GM21717 (cell line): ENCODE results near the gene ARMH3.

ENCODE experiments used
- ATAC-seq: cut with Tn5 transposase; IDR thresholded peaks from one replicate; pipeline ENCODE4 v1.9.1; 2021; ENCODE audit warnings: mild to moderate bottlenecking, moderate library complexity; ENCODE audit not compliant: unreplicated experiment

The ARMH3 gene

DNA sequence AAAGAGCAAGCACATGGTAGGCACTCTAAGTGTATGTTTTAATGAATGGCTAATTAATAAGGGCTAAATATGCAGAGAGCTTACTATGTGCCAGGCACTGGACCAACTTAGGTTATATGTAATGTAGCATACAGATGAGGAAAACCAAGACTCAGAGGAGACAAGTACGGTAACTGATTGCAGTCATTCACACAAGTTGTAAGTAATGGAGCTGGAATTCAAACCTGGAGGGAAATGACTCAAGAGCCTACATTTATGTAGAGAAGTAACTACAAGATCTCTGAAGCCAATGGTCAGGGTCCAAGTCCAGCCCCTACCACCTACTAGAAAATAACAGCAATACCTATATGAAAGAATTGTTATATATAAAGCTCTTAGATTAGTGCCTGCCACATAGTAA, 115.1 kb downstream of the ARMH3 start:
- no peak for ATAC-seq

DNA sequence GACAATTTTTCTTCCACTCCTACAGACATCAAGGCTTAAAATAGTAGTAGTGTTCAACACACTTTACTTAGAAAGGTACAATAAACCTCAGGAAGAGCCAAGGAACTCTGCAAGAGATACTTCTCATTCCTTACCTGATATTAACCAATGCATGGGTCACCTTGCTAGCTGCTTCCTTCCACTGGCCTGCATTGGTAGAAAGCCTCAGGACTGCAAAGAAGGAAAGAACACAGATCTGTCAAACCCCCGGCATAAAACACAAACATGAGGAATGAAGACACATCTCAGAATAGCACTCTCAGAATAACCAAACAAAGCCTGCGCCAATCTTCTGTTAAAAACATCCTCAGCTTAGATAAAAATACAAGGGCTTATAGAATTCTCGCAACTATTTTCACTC, 116.2 kb downstream of the ARMH3 start:
- no peak for ATAC-seq

DNA sequence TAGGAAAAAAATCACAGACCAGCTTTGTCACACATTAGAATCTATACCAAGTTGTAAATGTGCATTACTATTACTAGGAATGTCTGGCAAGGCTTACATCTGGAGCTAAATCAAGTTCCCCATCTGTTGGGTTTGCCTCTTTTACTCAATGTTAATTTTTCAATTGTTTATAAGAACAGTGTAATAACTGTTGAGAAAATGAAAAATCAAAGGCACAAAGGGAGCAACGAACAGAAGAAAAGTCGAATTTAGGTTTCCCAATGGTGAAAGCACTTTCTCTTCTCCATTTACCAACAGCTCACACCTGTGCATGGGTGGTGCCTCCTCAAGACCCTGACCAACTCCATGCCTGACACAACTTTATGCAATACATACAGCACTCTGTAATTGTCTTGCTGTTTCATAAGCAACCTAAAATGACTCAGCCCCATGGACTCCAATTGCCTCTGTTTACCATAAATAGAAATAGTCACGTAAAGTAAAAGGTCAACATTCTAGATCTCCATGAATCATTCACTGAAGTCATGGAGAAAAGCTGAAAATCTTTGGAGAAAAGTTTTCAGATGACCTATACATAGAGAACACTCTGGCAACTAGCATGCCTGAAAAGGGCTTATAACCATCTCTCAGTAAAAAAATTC, 116.8 kb downstream of the ARMH3 start:
- ATAC-seq, result no peak

DNA sequence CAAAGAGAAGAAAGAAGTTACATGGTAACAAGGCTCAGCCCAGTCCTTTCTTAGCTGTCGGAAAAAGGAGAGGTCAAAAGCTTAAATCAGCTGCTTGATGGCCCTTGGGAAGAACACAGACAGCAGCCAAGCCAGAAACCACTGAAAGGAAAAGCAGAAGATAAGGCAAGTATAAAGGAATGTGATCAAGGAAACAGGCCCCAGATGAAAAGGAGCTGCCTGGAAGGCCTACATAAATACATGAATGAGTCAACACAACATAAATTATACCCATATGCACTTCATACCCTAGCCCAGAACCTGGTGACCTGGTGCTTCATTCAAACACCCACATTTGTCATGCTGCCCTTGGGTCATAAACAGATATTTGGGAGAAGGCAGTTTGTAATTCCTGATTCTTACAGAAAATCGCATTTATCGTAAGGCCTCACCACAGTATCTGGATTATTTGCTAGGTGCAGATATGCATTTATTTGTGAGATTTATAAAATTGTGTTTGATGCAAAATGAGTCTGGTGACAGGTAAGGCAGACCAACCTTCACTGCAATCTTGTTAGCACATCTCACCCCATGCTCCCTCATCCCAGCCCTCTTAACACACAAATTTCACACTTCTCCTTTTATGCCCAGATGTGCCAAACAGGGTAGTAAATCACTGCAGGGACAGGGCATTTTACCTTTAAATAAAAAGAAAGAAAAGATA, 117.5 kb downstream of the ARMH3 start:
- no peak for ATAC-seq

DNA sequence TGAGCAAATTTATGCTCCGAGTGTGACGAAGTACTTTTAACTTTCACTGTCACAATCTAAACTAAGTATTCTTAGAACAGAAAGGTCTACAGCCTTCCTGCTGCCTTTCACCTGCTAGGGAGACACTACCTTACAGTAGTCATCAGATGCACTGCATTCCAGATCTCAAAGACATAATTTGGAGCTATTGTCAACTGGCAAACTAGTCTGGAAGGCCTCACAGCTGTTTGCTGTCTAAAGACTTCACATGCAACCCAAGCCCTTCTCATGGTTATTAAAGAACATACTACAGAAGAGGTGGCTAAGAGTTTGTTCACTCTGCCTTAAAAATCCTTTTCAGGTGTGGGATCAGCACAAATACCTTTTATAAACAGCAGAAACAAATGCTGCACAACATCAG, 120.5 kb downstream of the ARMH3 start:
- ATAC-seq, result no peak

DNA sequence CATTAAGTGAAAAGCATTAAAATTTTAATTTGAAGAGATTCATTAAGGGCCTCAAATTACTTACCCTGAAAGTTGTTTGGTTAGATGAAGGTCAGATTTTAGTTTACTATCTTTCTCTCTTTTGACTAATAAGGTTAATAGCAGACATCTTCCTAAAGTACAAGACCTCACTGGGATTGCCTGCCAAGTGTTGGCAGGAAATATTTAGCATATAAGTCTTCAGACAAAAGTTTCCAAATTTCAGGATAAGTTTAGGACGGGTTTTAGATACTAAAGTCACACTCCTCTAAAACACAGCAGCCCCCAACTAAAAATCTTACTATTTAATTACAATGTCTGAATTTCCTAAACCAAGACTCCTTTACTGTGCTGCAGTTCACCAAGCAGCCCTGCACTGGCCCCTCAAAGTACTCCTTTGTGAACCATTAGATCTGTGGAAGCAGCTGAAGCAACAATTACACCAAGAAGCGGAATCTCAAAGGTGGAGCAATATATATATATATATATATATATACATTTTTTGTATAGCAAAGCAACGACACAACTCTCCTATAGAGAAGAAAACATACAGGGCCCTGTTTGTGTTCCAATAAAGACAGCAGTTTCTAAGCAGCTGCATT, 121.2 kb downstream of the ARMH3 start:
- ATAC-seq, result no peak

DNA sequence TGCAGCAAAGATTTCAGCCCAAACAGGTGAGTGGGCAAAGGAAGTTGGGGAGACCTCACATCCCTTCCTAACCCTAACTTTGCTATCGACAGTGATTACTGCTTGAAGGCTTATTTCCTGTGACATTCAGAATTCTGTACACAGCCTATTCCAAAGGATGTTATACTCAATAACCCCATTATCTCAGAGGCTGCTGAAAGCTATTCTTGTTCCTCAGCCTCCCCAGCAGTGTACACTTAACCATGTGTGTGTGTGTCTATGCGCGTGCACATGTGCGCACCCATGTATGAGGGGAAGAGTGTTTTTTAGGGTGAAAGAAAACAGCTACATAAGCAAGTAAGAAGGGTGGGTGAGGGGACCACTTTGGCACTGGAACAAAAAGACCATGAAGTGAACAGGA, 122.0 kb downstream of the ARMH3 start:
- no peak for ATAC-seq

DNA sequence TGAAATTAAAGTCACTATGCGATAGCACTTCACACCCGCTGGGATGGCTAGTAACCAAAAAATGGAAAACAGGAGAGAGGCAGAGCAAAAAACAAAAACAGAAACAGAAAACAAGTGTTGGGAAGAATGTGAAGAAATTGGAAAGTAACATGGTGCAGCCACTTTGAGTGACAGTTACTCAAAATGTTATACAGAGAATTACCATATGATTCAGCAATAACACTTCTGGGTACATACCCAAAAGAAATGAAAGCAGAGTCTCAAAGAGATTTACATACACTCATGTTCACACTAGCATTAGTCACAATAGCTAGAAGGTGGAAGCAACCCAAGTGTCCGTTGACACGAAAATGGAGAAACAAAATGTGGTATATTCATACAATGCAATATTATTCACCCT, 123.8 kb downstream of the ARMH3 start:
- ATAC-seq, result no peak

DNA sequence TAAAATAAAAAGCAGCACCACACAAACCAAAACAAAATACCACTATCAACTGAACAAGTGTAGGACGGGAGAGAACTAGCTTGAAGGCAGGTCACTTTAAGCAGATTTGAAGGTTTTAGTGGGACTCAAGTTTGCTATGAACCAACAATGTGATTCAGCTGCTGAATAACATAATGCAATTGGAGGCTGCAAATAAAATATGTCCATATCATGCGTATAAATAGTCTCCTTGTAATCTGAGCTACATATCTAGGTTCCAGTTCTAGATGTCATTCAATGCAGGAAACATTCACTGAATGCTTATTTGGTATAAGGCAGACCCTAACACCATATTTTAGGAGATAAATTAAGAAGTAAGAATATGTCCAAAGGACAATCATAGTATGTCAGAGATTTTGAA, 130.9 kb downstream of the ARMH3 start:
- ATAC-seq, result no peak

DNA sequence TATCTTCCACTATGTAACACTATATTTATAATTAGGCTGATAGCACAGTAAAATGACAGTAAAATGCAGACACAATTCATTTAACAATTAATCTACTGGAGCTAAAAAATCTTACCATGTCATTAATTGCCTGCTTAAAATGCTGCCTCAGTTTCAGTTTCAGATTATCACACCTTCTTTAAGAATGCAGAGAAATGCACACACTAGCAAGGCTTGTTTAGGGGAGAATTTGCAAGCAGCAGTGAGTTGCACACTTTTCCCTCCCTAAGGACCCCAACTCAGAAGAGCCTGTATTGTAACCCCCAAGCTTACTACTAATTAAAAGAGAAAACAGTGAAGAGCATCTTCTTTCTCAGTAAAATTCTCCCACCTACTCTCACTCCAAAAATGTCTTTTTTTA, 132.7 kb downstream of the ARMH3 start:
- no peak for ATAC-seq

DNA sequence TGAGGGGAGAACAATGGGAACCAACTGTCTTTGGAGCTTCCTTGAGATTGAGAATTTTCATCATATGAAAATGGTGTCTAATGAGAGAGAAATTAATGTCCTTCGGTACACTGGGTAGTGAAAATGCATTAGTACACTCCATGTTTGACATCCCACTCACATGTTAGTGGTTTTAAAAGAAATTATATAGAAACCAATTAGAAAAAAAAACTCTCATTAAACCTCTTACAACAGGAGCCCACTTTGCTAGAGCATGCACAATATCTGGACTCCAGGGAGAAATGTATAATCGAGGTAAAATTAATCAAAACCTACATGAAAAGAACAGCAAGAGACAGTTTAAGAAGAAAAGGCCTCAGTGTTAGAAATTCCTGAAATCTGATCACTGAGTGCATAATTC, 133.1 kb downstream of the ARMH3 start:
- ATAC-seq, result no peak

DNA sequence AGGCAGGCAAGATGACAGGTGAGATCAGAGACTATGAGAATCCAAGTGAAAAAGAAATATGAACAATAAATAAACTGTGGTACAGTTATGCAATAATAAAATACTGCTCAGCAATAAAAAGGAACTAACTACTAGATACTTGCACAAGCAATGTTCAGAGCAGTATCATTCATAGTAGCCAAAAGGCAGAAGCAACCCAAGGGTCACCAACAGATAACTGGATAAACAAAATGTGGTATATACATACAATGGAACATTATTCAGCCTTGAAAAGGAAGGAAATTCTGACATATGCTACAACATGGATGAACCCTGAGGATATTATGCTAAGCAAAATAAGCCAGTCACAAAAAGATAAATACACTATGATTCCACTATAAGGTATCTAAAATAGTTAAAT, 135.4 kb downstream of the ARMH3 start:
- ATAC-seq, result no peak

DNA sequence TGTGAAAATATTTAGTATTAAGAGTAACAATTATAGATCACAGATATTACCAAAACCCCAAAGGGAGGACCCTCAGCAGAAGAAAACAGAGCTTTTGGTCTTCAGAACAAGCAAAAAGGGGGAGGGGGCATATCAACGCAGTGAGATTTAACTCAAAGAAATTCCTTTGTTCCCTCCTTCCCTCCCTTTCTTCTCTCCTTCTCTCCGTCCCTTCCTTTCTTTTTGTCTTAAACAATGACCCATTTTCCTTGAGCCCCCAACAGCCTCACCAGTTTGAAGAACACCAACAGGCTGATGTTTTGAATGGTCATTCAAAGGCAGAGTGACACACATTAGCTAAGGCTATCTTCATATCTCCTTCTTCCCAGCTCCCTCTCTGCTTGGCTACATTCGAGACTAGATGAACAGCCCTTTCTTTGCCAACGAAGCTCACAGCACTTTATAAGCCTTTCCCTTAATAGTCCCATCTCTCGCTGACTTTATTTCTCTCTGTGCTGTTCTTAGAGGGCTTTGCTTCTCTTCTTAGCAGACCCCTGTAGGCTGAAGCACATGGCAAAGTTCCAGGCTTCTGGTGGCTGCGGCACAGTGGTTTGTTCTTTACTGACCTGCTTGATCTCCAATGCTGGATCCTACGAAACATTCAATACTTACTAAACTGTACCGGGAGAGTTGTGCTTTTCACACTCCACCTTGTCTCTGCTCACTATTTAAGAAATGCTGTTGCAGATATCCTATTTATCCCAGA, 136.8 kb downstream of the ARMH3 start:
- ATAC-seq, result no peak

DNA sequence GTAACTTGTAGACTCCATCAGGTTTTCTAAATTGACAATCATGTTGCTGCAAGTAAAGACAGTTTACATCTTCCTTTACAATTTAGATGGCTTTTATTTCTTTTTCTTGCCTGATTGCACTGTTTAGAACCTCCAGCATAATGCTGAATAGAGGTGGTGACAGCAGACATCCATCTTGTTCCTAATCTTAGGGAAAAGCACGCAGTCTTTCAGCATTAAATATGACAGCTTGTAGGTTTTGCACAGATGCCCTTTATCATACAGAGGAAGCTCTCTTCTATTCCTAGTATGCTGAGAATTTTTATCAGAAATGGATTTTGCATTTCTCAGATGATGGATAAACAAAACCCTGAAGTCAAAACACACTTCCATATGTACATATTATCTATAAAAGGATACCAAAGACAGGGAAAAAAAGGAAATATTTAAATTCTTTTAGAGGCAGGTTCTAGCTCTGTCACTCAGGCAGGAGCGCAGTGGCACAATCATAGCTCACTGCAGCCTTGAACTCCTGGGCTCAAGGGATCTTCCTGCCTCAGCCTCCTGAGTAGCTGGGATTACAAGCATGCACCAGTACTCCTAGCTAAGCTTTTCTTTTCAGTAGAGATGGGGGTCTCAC, 143.3 kb downstream of the ARMH3 start:
- no peak for ATAC-seq

DNA sequence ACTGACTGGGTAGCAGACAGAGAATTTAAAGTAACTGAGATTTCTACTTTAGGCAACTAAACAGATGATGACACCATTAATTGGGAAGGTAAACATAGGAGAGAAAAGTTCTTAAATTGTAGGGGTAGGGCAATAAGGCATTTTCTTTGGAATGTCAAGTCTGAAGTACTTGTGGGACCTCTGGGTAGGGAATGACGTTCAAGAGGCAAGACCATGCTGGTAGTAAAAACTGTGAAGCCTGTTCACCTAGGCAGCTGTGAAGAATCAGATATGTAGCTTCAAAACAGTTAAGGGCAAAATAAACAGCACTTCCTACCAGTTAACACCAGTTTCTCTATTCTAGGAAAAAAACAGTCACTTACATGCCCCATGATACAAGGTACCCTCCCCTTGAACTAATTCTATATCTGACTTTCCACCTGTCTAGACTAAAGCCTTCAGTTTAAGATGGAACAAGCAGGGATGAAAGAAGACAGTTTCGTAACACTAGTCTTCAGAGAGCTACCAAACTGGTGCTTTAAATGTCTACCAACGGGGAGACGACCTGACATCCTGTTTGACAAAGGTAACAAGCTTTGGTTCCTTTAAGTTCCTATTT, 149.3 kb downstream of the ARMH3 start:
- ATAC-seq, result no peak

DNA sequence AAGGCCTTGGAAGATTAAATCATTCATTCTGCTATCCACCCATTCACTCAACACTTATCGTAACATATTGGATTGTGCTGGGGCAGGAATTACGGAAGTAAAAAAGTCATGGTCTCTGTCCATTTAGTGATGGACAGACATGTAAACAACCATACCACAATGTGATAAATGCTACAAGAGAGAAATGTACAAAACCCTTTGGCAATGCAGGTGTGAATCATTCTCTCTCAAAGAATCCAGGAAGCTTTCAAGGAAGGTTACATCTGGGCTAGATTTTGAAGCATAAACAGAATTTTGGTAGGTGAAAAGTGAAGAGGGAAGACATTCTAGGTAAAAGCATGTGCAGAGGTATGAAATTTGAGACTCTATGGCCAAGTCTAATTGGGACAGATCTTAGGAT, 150.7 kb downstream of the ARMH3 start:
- ATAC-seq, result no peak

DNA sequence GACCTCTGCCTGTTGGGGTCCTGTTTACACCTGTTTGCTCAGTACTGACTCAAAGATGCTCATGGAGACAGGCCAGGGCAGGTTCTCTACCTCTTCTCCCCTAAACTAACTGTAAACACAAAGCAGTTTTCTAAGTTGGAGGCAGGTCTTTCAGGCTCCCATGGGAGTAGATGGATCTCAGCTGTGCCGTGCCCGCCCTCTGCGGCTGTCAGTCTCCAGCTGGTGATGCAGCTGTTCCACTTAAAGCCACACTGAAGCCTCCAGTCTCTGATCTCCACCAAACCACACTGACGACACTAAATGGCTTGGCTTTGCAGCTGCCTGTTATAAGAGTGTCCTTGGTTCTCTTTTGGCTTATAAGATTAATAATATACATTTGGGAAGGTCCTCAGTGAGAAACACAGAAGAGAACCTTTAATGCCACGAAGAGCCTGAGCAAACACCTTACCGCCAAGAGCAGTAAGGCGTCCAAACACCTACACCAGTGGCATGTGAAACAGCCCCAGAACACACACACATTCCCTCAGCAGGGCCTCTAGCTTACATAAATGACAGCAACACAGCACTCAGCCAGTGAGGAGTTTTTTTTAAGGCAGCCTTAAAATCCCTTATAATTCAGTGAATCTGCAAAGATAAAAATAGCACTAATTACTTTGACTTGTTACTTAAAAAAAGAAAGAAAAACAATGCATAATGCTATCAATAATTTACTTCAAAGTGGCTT, 152.0 kb downstream of the ARMH3 start:
- peak; percentile 69 for ATAC-seq

DNA sequence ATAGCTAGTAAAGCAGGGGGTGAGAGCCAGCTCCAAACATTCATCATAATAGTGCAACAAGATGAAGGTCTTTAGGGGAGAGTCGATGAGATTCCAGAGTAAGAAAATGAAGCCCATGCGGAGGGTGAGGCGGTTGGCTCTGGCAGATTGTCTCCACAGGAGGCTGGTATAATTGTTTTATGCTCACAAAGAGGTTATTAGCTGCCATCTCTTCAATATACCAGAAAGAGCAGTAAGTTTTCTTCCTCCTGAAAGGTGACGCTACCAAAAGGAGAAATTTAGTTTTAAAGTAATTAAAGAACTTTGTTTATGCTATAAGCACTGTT, 153.2 kb downstream of the ARMH3 start:
- ATAC-seq, result no peak

DNA sequence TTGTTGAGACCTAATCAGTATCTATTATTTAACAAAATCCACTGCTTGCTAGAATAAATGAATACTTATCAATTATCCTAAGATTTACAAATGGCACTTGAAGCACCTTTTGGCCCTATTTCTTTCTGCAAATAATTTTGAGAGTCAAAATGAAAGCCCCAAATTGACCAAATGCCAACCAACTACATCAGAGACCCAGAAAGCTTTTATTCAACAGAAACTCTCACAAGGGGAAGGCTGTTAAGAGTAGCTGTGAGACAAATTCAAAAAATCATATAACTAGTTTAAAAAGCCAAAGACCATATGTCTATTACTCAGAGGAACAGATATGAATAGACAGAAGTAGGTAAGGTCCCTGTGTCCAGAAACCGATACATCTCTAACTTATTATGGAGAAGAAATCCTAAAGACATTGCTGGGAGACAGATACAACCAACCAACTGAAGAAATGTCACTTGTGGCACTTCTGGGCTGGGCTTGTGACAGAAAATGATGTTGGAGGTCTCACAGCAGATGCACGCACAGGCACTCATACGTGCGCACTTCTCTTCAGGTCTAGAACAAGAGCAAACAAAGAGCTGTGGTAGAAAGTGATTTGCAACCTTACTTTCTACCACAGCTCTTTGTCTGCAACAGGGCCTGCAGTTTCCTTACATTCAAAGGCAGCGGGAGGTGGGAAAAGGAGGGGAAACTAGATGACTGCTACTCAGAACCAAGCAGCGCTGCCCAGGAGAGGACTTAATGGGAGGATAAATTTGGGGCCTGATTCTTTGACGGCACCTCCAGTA, 153.7 kb downstream of the ARMH3 start:
- no peak for ATAC-seq

DNA sequence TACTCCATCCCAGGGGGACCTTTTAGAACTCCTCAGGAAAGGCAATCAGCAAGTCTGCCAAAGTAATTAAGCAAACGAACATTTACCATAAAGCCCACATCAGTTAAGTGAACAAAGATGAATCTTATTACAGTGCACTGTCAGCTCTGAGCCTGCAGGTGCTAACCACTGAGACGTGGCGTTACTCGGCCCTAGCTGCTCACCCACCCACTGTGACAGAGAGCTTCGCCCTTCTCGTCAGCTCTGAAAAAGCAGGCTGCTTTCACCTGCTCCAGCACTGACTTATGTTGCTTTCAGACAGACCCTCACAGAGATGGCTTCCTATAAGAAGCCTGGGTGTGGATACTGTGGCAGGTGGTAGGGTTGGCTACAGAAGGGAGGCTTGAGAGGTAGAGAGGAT, 154.6 kb downstream of the ARMH3 start:
- ATAC-seq, result no peak
